Stomach (tissue), 9 donors: ENCODE results near the gene KDM5B. TPM values are rescaled to one million over a fixed set of nuclear protein-coding genes. Genes with fewer than 3 reads are reported as not detected.

Experiments used
- DNase-seq, 2 donors: peaks; one replicate each; pipeline versions ENCODE4 v3.0.0 to v3.0.0-alpha.2; 2013 to 2019
- H3K27ac ChIP-seq, 5 donors: fragments of 200-600 bp in 4 of 5; sonication (generic) in 4 of 5; one replicate each; pipeline ENCODE4 v1.5.1; 2013 to 2019; ENCODE audit warnings: mild to moderate bottlenecking in 1 of 5, moderate library complexity in 1 of 5
- H3K27me3 ChIP-seq, 3 donors: fragments of 200-600 bp; sonication (generic); one replicate each; pipeline ENCODE4 v1.5.1; 2017 to 2019; ENCODE audit warnings: mixed run types in 1 of 3
- H3K36me3 ChIP-seq, 4 donors: fragments of 200-600 bp; sonication (generic); 1 replicate in 3 of 4; 2 replicates in 1 of 4; pipeline ENCODE4 v1.5.1; 2016 to 2019
- H3K4me1 ChIP-seq, 4 donors: fragments of 200-600 bp; sonication (generic); one replicate each; pipeline ENCODE4 v1.5.1; 2016 to 2019
- H3K4me3 ChIP-seq, 4 donors: fragments of 200-600 bp; sonication (generic) in 3 of 4; one replicate each; pipeline ENCODE4 v1.5.1; 2016 to 2019; ENCODE audit warnings: mild to moderate bottlenecking in 1 of 4
- H3K9me3 ChIP-seq, 4 donors: fragments of 200-600 bp; sonication (generic); one replicate each; pipeline ENCODE4 v1.5.1; 2016 to 2019
- CTCF ChIP-seq, 7 experiments: fragments of 450-650 bp in 4 of 7; fragments of 200-600 bp in 3 of 7; sonication (generic) in 3 of 7; IDR thresholded peaks; one replicate each; pipeline ENCODE4 v1.5.1; 2016 to 2019; ENCODE audit warnings: antibody characterized with exemption in 7 of 7, control low read depth in 2 of 7, mild to moderate bottlenecking in 1 of 7
- EP300 ChIP-seq: sonication (generic); formaldehyde crosslinking; IDR thresholded peaks from one replicate; pipeline ENCODE4 v1.6.1; 2017; ENCODE audit warnings: antibody characterized with exemption
- POLR2A ChIP-seq, 4 donors: fragments of 450-650 bp; IDR thresholded peaks; one replicate each; pipeline ENCODE4 v1.6.1; 2016; ENCODE audit warnings: antibody characterized with exemption in 4 of 4, control low read depth in 2 of 4, mild to moderate bottlenecking in 1 of 4, moderate library complexity in 1 of 4
- POLR2AphosphoS5 ChIP-seq, 3 donors: sonication (generic); formaldehyde crosslinking; IDR thresholded peaks; one replicate each; pipeline ENCODE4 v1.6.1; 2016; ENCODE audit warnings: antibody characterized with exemption in 3 of 3
- WGBS, 5 donors: extraction: QIAGEN DNeasy Blood & Tissue Kit in 3 of 5; methylation state at CpG; one replicate each; pipeline versions ENCODE4 v1.1.5 to v1.1.7; 2013 to 2018; 5-methylcytosine and 5-hydroxymethylcytosine counted together
- intact Hi-C: fragments of 100-400 bp; cut with DNase I; formaldehyde crosslinking; loops from one replicate; pipeline ENCODE4 v1.15.1; 2023; ENCODE audit warnings: low total_unique reads
- polyA plus RNA-seq, 3 donors: library from polyadenylated mRNA; stranded (reverse); fragments of 200-250 nt; gene quantifications; one replicate each; pipeline ENCODE4 v1.2.3, GENCODE V29; 2013
- total RNA-seq, 5 donors: library from RNA; depleted of rRNA; stranded (reverse); fragments of >200 nt; gene quantifications; one replicate each; pipeline versions ENCODE4 v1.1.0 to v1.2.3, GENCODE V29; 2014 to 2016
- donor health status: healthy with polysubstance abuse.
- donor health status: Bipolar disorder and iron deficiency.
- donor health status: healthy.

Gene KDM5B
- total and polyA plus RNA-seq, 8 donors, result 6.5 to 229 (median 52.8) TPM

DNA sequence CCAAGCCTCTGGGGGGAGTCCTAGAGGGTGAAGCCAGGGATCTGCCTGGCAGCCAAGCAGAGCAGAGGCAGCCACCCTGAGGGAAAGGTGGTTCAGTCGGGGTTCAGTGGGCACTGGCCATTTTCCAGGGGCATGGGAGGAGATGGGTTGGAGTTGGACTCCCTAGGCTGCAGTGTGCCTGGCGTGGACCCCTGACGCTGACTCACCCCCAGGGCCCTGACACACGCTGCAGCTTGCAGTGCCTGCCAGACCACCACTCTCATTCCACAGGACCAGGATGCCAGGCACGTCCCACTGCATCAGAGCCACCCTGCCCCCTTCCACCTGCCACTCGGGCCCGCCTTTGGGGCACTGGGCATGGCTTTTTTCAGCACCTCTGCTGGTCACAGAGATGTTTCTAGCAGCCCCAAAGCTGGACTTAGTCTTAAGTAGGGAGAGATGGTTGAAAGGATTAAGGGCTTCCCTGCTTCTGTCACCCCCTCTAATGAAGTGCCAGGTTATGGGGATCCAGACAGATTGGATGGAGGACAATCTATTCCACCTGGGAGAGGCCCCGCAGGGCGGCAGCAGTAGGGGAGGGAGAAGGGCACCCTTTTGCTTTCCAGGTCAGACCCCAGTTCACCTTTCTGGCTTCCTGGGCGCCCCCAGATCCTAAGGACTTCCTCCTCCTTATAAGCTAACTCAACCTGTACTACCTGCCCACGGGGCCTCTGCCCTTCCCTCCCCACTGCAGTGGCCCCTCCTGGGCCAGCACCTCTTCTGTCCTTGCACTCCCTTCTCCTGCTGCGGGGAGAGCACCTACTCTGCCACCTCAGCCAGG is 99.6 kb downstream of the KDM5B start:
- Histone ChIP-seq H3K4me1 (peaks cover 10 to 27% (median 19%) of the 10 kb centered on the region in 4 donors), H3K27ac (no peak overlapping the region), H3K36me3 (no peaks in the 10 kb centered on the region), H3K27me3 (peaks cover 11 to 88% (median 58%) of the 10 kb centered on the region in 3 donors), H3K4me3 (no peak overlapping the region), H3K9me3 (no peaks in the 10 kb centered on the region)
- TF ChIP-seq CTCF (IDR thresholded peaks at IDR 0.05) (no peak), POLR2A (IDR thresholded peaks at IDR 0.05) (no peak), POLR2AphosphoS5 (IDR thresholded peaks at IDR 0.05) (no peak), EP300 (no peak)
- no peak for DNase-seq
- WGBS, 5 donors, result 44 to 63% (median 57%) methylated on average over 11 to 12 of the region's 12 CpGs
- intact Hi-C loops, result no loop called here

GRCh38 chr1:202706851-202707250 is 101.4 kb downstream of the KDM5B start:
- 70 to 79% (median 77%) methylated on average over 5 of the region's 5 CpGs for WGBS, 5 donors
- intact Hi-C loops, result no loop called here
- peaks cover 11 to 98% (median 61%) of the 10 kb centered on the region in 3 donors for H3K27me3 ChIP-seq

GRCh38 chr1:202704601-202705000 is 103.6 kb downstream of the KDM5B start:
- H3K4me1 ChIP-seq, result peaks cover under 1 to 7% (median 6%) of the 10 kb centered on the region in 4 donors
- H3K27ac ChIP-seq, result no peak overlapping the region
- TF ChIP-seq CTCF (IDR thresholded peaks at IDR 0.05) (no peak), EP300 (no peak), POLR2A (IDR thresholded peaks at IDR 0.05) (no peak), POLR2AphosphoS5 (IDR thresholded peaks at IDR 0.05) (no peak)
- WGBS, 5 donors, result 57 to 83% (median 62%) methylated on average over 4 of the region's 4 CpGs
- peaks cover 11 to 82% (median 42%) of the 10 kb centered on the region in 3 donors for H3K27me3 ChIP-seq
- no peak overlapping the region for H3K4me3 ChIP-seq
- intact Hi-C loops, result no loop called here
- DNase-seq, result no peak
- H3K36me3 ChIP-seq, result no peaks in the 10 kb centered on the region
- no peaks in the 10 kb centered on the region for H3K9me3 ChIP-seq

More at GRCh38 chr1:202706851-202707250, 101.4 kb downstream of the KDM5B start:
- DNase-seq, result no peak
- no peak for TF ChIP-seq POLR2AphosphoS5 (IDR thresholded peaks at IDR 0.05)
- no peak for TF ChIP-seq CTCF (IDR thresholded peaks at IDR 0.05)
- TF ChIP-seq POLR2A (IDR thresholded peaks at IDR 0.05), result no peak
- no peak for TF ChIP-seq EP300
- Histone ChIP-seq H3K4me1 (peaks cover 10 to 19% (median 17%) of the 10 kb centered on the region in 4 donors), H3K36me3 (no peaks in the 10 kb centered on the region), H3K27ac (no peak overlapping the region), H3K9me3 (no peaks in the 10 kb centered on the region), H3K4me3 (no peak overlapping the region)

- WGBS, 5 donors, result 63 to 72% (median 71%) methylated on average over 6 of the region's 6 CpGs
- intact Hi-C loops, result no loop called here
- peaks cover 8 to 77% (median 28%) of the 10 kb centered on the region in 3 donors for H3K27me3 ChIP-seq
These were observed 105.0 kb downstream of the KDM5B start for GRCh38 chr1:202703191-202703590.

More at GRCh38 chr1:202703191-202703590, 105.0 kb downstream of the KDM5B start:
- Histone ChIP-seq H3K9me3 (no peaks in the 10 kb centered on the region), H3K27ac (no peak overlapping the region), H3K4me3 (no peak overlapping the region), H3K36me3 (no peaks in the 10 kb centered on the region), H3K4me1 (no peaks in the 10 kb centered on the region)
- no peak for TF ChIP-seq CTCF (IDR thresholded peaks at IDR 0.05)
- no peak for TF ChIP-seq EP300
- no peak for TF ChIP-seq POLR2AphosphoS5 (IDR thresholded peaks at IDR 0.05)
- TF ChIP-seq POLR2A (IDR thresholded peaks at IDR 0.05), result no peak
- DNase-seq, result no peak
